ENCODE measurements around the gene ASTN2.
A peak's percentile ranks its signal among the peaks of the same experiment; 100 is the strongest.

ASTN2 gene

DNA sequence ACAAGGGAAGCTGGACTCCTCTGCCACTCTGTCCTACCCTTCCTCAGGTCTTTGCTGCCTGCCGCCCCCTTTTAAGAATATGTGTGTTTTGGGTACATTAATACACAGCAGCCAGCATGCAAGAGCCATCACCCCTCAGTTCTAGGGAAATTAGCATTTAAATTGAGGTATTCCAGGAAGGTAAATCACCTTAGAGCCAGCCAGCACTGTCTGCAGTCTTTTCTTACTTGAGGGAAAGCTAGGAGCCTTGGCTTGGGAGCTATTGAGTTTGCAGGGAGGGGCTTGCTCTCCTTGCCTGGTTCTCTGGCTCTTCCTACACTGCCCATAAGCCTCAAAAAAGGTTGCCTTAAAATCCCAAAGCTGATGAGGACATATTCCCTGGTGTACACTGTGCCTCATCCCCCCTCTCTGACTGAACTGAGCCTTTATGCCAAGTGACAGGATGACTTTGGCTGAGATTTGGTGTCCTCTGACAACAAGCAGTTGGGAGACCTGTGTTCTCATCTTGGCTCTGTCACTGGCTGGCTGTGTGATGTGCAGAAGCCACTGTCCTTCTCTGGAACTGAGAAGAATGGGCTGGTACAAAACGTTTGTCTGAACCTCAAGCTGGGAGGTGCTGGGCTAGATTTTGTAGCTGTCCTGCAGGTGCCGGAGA is 673.6 kb downstream of the ASTN2 start:
- DNase-seq (ENCODE audit: low read depth) = no peak
- TF ChIP-seq MYC (IDR thresholded peaks at IDR 0.05; ENCODE audit: low read depth, low read length) (no peak), POLR2A (IDR thresholded peaks at IDR 0.05; ENCODE audit: extremely low read depth, insufficient read length) (no peak)
- TF ChIP-seq, protein P1, sequence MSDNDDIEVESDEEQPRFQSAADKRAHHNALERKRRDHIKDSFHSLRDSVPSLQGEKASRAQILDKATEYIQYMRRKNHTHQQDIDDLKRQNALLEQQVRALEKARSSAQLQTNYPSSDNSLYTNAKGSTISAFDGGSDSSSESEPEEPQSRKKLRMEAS (IDR thresholded peaks at IDR 0.05; ENCODE audit: low read depth, low read length) = no peak
- TF ChIP-seq, protein P2, sequence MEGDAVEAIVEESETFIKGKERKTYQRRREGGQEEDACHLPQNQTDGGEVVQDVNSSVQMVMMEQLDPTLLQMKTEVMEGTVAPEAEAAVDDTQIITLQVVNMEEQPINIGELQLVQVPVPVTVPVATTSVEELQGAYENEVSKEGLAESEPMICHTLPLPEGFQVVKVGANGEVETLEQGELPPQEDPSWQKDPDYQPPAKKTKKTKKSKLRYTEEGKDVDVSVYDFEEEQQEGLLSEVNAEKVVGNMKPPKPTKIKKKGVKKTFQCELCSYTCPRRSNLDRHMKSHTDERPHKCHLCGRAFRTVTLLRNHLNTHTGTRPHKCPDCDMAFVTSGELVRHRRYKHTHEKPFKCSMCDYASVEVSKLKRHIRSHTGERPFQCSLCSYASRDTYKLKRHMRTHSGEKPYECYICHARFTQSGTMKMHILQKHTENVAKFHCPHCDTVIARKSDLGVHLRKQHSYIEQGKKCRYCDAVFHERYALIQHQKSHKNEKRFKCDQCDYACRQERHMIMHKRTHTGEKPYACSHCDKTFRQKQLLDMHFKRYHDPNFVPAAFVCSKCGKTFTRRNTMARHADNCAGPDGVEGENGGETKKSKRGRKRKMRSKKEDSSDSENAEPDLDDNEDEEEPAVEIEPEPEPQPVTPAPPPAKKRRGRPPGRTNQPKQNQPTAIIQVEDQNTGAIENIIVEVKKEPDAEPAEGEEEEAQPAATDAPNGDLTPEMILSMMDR (IDR thresholded peaks at IDR 0.05; ENCODE audit: low read depth, low read length) = no peak
- H3K4me3 ChIP-seq (ENCODE audit: low read depth, low read length) = no peak overlapping the region

DNA sequence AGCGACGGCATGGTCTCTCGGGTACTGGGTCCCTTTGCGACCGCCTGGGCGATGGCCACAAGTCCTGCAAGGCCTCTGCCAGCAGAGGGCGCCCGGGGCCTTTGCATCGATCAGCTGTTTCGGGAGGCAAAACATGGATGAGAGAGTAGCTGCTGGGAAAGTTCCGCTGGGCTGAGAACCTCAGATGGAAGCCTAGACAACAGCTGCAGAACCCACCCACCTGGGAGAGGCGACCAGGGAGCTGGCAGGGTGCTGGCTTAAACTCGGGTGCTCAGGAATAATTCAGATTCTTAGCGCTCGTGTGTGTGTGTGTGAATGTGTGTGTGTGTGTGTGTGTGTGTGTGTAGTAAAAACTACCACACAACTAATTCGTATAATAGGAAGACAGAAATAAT is 677.7 kb downstream of the ASTN2 start:
- TF ChIP-seq, protein P2 (IDR thresholded peaks at IDR 0.05; ENCODE audit: low read depth, low read length) = peak; percentile 85
- TF ChIP-seq, protein P1 (IDR thresholded peaks at IDR 0.05; ENCODE audit: low read depth, low read length) = no peak
- DNase-seq (ENCODE audit: low read depth) = peak; percentile 69
- H3K4me3 ChIP-seq (ENCODE audit: low read depth, low read length) = no peak overlapping the region

DNA sequence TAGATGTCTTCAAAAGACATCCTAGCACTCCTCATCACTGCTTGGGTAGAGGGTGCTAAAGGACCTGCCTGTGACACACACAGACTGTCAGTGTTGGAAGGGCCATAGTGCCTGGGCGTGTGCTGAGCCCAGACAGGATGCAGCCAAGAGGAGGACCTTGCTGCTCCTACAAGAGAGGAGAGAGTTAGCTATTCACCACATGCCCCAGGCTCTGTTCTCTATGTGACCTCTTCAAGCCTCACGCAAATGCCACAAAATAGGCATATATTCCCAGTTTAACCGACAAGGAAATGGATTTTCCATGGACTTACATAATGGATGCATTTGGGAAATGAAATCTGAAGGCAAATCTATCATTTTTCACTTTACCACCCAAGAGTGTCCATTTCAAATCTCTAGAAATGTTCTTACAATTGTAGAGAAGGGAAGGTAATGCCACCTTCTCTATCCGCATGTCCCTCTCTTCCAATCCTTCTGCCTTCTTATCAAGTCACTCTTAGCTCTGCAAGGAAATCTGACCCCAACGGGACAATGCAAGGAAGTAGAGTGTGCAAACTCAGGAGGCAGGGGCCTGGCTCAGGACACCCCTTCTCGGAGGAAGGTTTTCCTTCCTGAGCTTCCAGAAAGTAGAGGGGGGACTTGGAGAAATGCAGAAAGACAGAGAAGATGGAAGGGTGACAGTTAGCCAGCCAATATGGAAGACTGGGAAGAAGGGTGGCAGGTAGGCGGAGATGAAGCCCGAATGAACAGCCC is 678.3 kb downstream of the ASTN2 start:
- no peak for TF ChIP-seq MYC (IDR thresholded peaks at IDR 0.05; ENCODE audit: low read depth, low read length)
- TF ChIP-seq POLR2A (IDR thresholded peaks at IDR 0.05; ENCODE audit: extremely low read depth, insufficient read length) = no peak
- TF ChIP-seq, protein P2 (IDR thresholded peaks at IDR 0.05; ENCODE audit: low read depth, low read length) = no peak
- TF ChIP-seq, protein P1 (IDR thresholded peaks at IDR 0.05; ENCODE audit: low read depth, low read length) = no peak
- no peak overlapping the region for H3K4me3 ChIP-seq (ENCODE audit: low read depth, low read length)
- no peak for DNase-seq (ENCODE audit: low read depth)

DNA sequence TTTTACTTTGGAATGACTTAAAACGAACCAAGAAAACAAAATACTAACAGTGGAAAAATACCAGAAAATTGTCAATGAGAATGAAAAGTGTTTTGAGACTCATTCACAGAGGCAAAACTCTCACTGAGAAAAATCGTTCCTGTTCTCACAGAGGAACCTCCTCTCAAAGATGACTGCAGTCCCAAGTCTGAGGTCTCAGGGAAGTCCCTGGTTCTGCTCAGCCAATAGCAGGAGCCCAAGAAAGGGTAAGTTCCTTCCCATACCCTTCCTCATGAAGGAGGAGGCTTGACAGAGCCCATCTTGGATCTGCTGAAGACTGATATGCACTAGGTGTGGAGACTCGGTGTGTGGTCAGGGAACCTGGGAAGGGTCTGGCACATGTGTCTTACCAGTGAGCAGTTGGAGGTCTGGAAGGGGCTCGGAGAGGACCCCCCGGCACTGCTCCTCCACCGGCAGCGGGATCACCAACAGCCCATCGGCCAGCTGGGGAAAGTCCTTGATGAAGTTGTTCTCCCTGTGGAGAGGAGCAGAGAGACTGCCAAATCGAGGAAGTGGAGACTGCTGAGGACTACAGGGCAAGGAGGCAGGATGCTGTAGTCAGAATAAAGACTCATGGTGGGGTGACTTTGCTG is 681.7 kb downstream of the ASTN2 start:
- no peak overlapping the region for H3K4me3 ChIP-seq (ENCODE audit: low read depth, low read length)
- DNase-seq (ENCODE audit: low read depth) = no peak
- TF ChIP-seq POLR2A (IDR thresholded peaks at IDR 0.05; ENCODE audit: extremely low read depth, insufficient read length) (no peak), MYC (IDR thresholded peaks at IDR 0.05; ENCODE audit: low read depth, low read length) (no peak)
- TF ChIP-seq, protein P1 (IDR thresholded peaks at IDR 0.05; ENCODE audit: low read depth, low read length) = no peak
- TF ChIP-seq, protein P2 (IDR thresholded peaks at IDR 0.05; ENCODE audit: low read depth, low read length) = no peak

DNA sequence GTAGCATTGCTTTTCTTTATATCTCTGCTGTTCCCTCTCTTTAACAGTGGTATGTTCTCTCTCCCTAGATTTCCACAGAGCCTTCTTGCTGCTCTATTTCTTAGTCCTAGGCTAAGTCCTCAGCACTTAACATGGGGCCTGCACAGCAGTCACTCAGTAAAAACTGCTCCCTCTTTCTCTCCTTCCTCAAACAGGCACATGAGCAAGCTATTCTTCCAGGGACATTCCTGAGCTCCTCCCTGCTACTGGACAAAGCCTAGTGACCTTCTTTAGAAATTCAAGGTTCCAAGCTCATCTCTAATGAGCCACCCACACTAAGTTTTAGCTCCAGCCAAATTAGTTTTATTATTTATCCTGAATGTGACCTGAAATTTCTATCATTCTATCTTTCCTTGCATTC is 688.3 kb downstream of the ASTN2 start:
- TF ChIP-seq, protein P1 (IDR thresholded peaks at IDR 0.05; ENCODE audit: low read depth, low read length) = no peak
- TF ChIP-seq, protein P2 (IDR thresholded peaks at IDR 0.05; ENCODE audit: low read depth, low read length) = no peak
- no peak for TF ChIP-seq MYC (IDR thresholded peaks at IDR 0.05; ENCODE audit: low read depth, low read length)
- no peak for TF ChIP-seq POLR2A (IDR thresholded peaks at IDR 0.05; ENCODE audit: extremely low read depth, insufficient read length)
- no peak for DNase-seq (ENCODE audit: low read depth)
- no peak overlapping the region for H3K4me3 ChIP-seq (ENCODE audit: low read depth, low read length)
